Gastrocnemius medialis (tissue), 4 donors: Measurements from ENCODE around the gene SLC43A3. TPM values are rescaled to one million over a fixed set of nuclear protein-coding genes. Genes with fewer than 3 reads are reported as not detected.

ENCODE experiments used
- ATAC-seq, 2 donors: fragments of 150-250 bp; one replicate each; pipeline ENCODE4 v1.9.1; 2016
- DNase-seq, 2 donors: peaks; one replicate each; pipeline ENCODE4 v3.0.0-alpha.2; 2019
- H3K27ac ChIP-seq, 4 donors: fragments of 200-600 bp; sonication (generic); 1 replicate in 1 of 4; 2 replicates in 3 of 4; pipeline ENCODE4 v1.5.1; 2016 to 2018; ENCODE audit warnings: mild to moderate bottlenecking in 2 of 4, moderate library complexity in 1 of 4
- H3K27me3 ChIP-seq, 3 donors: fragments of 200-600 bp; sonication (generic) in 2 of 3; 1 replicate in 1 of 3; 2 replicates in 2 of 3; pipeline versions ENCODE4 v1.5.1 to v1.6.0; 2016 to 2019; ENCODE audit warnings: mild to moderate bottlenecking in 1 of 3, moderate library complexity in 1 of 3
- H3K36me3 ChIP-seq, 2 donors: fragments of 200-600 bp; sonication (generic) in 1 of 2; one replicate each; pipeline ENCODE4 v1.5.1; 2017 to 2018
- H3K4me1 ChIP-seq, 2 donors: fragments of 200-600 bp; sonication (generic) in 1 of 2; one replicate each; pipeline ENCODE4 v1.5.1; 2016 to 2017; ENCODE audit warnings: mild to moderate bottlenecking in 2 of 2
- H3K4me3 ChIP-seq, 4 donors: fragments of 200-600 bp; sonication (generic) in 3 of 4; 1 replicate in 1 of 4; 2 replicates in 3 of 4; pipeline ENCODE4 v1.5.1; 2016 to 2019; ENCODE audit warnings: mild to moderate bottlenecking in 2 of 4
- H3K9me3 ChIP-seq, 3 donors: fragments of 200-600 bp; sonication (generic) in 2 of 3; 1 replicate in 1 of 3; 2 replicates in 2 of 3; pipeline ENCODE4 v1.5.1; 2016 to 2019
- CTCF ChIP-seq, 5 experiments: fragments of 450-650 bp in 3 of 5; fragments of 200-600 bp in 2 of 5; sonication (generic) in 2 of 5; IDR thresholded peaks in 4 of 5; conservative IDR thresholded peaks in 1 of 5; 1 replicate in 4 of 5; 2 replicates in 1 of 5; pipeline ENCODE4 v1.5.1; 2016 to 2019; ENCODE audit warnings: antibody characterized with exemption in 5 of 5, mild to moderate bottlenecking in 3 of 5, moderate library complexity in 3 of 5
- POLR2A ChIP-seq, 2 donors: fragments of 450-650 bp; IDR thresholded peaks; one replicate each; pipeline ENCODE4 v1.6.1; 2017; ENCODE audit warnings: antibody characterized with exemption in 2 of 2, mild to moderate bottlenecking in 2 of 2, moderate library complexity in 2 of 2
- in situ Hi-C, 4 donors: fragments of 200-750 bp; cut with MboI; loops; one replicate each; pipeline versions ENCODE4 v1.15.0 to v1.8.0; 2017; ENCODE audit warnings: low sequenced_read_pairs in 4 of 4
- intact Hi-C: fragments of 100-400 bp; cut with DNase I; formaldehyde crosslinking; loops from one replicate; pipeline ENCODE4 v1.15.1; 2023; ENCODE audit warnings: low total_unique reads
- total RNA-seq, 4 donors: library from RNA; depleted of rRNA; stranded (reverse); fragments of >200 nt; gene quantifications; one replicate each; pipeline versions ENCODE4 v1.1.0 to v1.2.3, GENCODE V29; 2016

Gene SLC43A3
- total RNA-seq, 4 donors from 2014 or later = 13.9 to 22.5 (median 20.3) TPM

- no peak for TF ChIP-seq CTCF (IDR thresholded peaks at IDR 0.05 in 4 of 5, conservative IDR thresholded peaks at IDR 0.05 in 1 of 5)
- TF ChIP-seq POLR2A (IDR thresholded peaks at IDR 0.05) = no peak
These were observed 35.4 kb downstream of the SLC43A3 start for GRCh38 chr11:57391539-57391938.

GRCh38 chr11:57391111-57391510, 35.8 kb downstream of the SLC43A3 start:
- DNase-seq (no peak), ATAC-seq (no peak)
- intact Hi-C loops (no loop called here), in situ Hi-C loops (no loop called here)
- no peaks in the 10 kb centered on the region for H3K9me3 ChIP-seq
- no peak overlapping the region for H3K4me3 ChIP-seq
- no peaks in the 10 kb centered on the region for H3K27me3 ChIP-seq
- TF ChIP-seq POLR2A (IDR thresholded peaks at IDR 0.05) (no peak), CTCF (IDR thresholded peaks at IDR 0.05 in 4 of 5, conservative IDR thresholded peaks at IDR 0.05 in 1 of 5) (no peak)
- H3K27ac ChIP-seq = no peak overlapping the region
- H3K4me1 ChIP-seq = peaks cover 11% of the 10 kb centered on the region in 2 donors
- H3K36me3 ChIP-seq = no peaks in the 10 kb centered on the region

More at GRCh38 chr11:57391539-57391938, 35.4 kb downstream of the SLC43A3 start:
- H3K27me3 ChIP-seq = no peaks in the 10 kb centered on the region
- H3K27ac ChIP-seq = no peak overlapping the region
- peaks cover 7 to 8% of the 10 kb centered on the region in 2 donors for H3K4me1 ChIP-seq
- no peaks in the 10 kb centered on the region for H3K36me3 ChIP-seq
- in situ Hi-C loops (no loop called here), intact Hi-C loops (no loop called here)
- no peak overlapping the region for H3K4me3 ChIP-seq
- DNase-seq = no peak
- ATAC-seq = no peak
- no peaks in the 10 kb centered on the region for H3K9me3 ChIP-seq

- ATAC-seq (no peak), DNase-seq (no peak)
- H3K36me3 ChIP-seq = no peaks in the 10 kb centered on the region
- no peak within 1 kb of the TSS for H3K4me3 ChIP-seq
- intact Hi-C loops = no loop called here
- in situ Hi-C loops = no loop called here
- no peaks in the 10 kb centered on the region for H3K27me3 ChIP-seq
- TF ChIP-seq POLR2A (IDR thresholded peaks at IDR 0.05) = no peak
- TF ChIP-seq CTCF (IDR thresholded peaks at IDR 0.05 in 4 of 5, conservative IDR thresholded peaks at IDR 0.05 in 1 of 5) = no peak
- H3K4me1 ChIP-seq = peaks cover 14 to 16% of the 10 kb centered on the region in 2 donors
- no peaks in the 10 kb centered on the region for H3K9me3 ChIP-seq
- H3K27ac ChIP-seq = no peak within 1 kb of the TSS
These were observed 36.4 kb downstream of the SLC43A3 start, which contains the start of gene PRG2 for GRCh38 chr11:57390535-57390934. PRG2 (minus strand) TSS chr11:57390650; CDS start chr11:57389944, 706 bp downstream.

GRCh38 chr11:57387289-57388030, 39.5 kb downstream of the SLC43A3 start:
- H3K4me1 ChIP-seq = peaks cover 14 to 16% of the 10 kb centered on the region in 2 donors
- ATAC-seq (peak in 1 of 2 donors; percentile 16), DNase-seq (no peak)
- H3K36me3 ChIP-seq = no peaks in the 10 kb centered on the region
- H3K9me3 ChIP-seq = no peaks in the 10 kb centered on the region
- TF ChIP-seq POLR2A (IDR thresholded peaks at IDR 0.05) (no peak), CTCF (IDR thresholded peaks at IDR 0.05 in 4 of 5, conservative IDR thresholded peaks at IDR 0.05 in 1 of 5) (peak in 1 of 5 experiments; percentile 15)
- H3K4me3 ChIP-seq = no peak overlapping the region
- no peaks in the 10 kb centered on the region for H3K27me3 ChIP-seq
- intact Hi-C loops = no loop called here
- in situ Hi-C loops = no loop called here
- peak overlapping the region in 2 of 4 donors; percentile 46 to 64 for H3K27ac ChIP-seq
